HEK293T (cell line): Measurements from ENCODE around the gene CLDN1.

Experiments
- ARNT ChIP-seq: fragments of 450-650 bp; IDR thresholded peaks from 2 replicates; pipeline ENCODE4 v1.6.1; 2017; ENCODE audit warnings: mild to moderate bottlenecking
- BHLHE40 ChIP-seq: fragments of 450-650 bp; IDR thresholded peaks from 2 replicates; pipeline ENCODE4 v1.6.1; 2016; ENCODE audit warnings: mild to moderate bottlenecking, moderate library complexity, borderline replicate concordance
- ELF4 ChIP-seq: fragments of 450-650 bp; IDR thresholded peaks from 2 replicates; pipeline ENCODE4 v1.6.1; 2017; ENCODE audit warnings: antibody characterized with exemption
- FOXA1 ChIP-seq: fragments of 450-650 bp; IDR thresholded peaks from 2 replicates; pipeline ENCODE4 v1.6.1; 2016; ENCODE audit warnings: mild to moderate bottlenecking
- FOXM1 ChIP-seq: fragments of 450-650 bp; IDR thresholded peaks from 2 replicates; pipeline ENCODE4 v1.6.1; 2017; ENCODE audit warnings: mild to moderate bottlenecking, borderline replicate concordance
- L3MBTL2 ChIP-seq: fragments of 450-650 bp; conservative IDR thresholded peaks from 2 replicates; pipeline ENCODE4 v1.6.1; 2016; ENCODE audit warnings: mild to moderate bottlenecking
- LEF1 ChIP-seq: fragments of 450-650 bp; IDR thresholded peaks from 2 replicates; pipeline ENCODE4 v1.6.1; 2017; ENCODE audit warnings: mild to moderate bottlenecking, borderline replicate concordance
- SP1 ChIP-seq: fragments of 450-650 bp; IDR thresholded peaks from 2 replicates; pipeline ENCODE4 v1.6.1; 2017
- SUZ12 ChIP-seq: fragments of 450-650 bp; IDR thresholded peaks from 2 replicates; pipeline ENCODE4 v1.6.1; 2016; ENCODE audit warnings: mild to moderate bottlenecking
- TARDBP ChIP-seq: fragments of 450-650 bp; IDR thresholded peaks from 2 replicates; pipeline ENCODE4 v1.6.1; 2016
- ZNF384 ChIP-seq: fragments of 450-650 bp; IDR thresholded peaks from 2 replicates; pipeline ENCODE4 v1.6.1; 2016
- TF ChIP-seq, protein P1 (sequence below): fragments of 450-650 bp; IDR thresholded peaks from 2 replicates; pipeline ENCODE4 v1.6.1; 2016

DNA sequence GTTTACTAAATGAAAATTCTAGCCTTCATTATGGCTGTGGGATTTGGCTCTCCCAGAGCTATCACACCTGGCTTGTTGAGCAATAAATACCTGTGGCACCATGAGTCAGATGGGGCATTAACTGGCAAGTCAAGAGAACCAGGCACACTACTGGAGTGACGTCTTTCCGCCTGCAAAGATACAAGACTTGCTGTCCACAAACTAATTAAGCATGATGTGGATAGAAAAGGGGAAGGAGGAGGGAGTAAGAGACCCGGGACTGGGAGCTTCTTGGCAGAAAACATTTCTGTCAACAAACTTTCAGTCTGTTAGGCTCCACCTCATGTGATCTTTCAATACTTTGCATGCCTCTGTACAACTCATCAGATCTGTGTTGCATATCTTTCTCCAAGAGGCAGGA is 56.5 kb downstream of the CLDN1 start:
- TF ChIP-seq FOXA1 (no peak), FOXM1 (no peak), SUZ12 (no peak), ELF4 (no peak), ZNF384 (no peak), SP1 (no peak), TARDBP (no peak), BHLHE40 (no peak), L3MBTL2 (no peak), ARNT (no peak), LEF1 (no peak)
- TF ChIP-seq, protein P1, sequence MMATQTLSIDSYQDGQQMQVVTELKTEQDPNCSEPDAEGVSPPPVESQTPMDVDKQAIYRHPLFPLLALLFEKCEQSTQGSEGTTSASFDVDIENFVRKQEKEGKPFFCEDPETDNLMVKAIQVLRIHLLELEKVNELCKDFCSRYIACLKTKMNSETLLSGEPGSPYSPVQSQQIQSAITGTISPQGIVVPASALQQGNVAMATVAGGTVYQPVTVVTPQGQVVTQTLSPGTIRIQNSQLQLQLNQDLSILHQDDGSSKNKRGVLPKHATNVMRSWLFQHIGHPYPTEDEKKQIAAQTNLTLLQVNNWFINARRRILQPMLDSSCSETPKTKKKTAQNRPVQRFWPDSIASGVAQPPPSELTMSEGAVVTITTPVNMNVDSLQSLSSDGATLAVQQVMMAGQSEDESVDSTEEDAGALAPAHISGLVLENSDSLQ, result no peak
